ENCODE measurements around the gene CEP170.

DNA sequence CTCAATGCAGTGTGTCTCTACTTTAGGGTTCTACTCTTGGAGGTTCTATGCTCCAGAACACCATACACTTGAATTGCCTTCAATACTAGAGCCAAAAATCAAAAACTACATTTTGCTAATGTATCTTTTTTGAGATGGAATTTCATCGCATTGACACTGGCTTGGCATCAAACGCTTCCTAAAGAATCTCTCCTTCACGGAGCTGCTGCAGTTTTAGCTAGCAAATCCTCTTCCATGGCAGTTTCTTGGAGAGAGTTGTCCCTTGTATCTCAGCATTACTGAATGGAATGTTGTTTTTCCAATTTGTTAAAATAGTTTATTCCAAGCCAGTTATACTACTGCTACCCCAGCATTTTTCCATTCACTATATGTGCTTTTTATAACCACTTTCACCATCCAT is 18.4 kb upstream of the CEP170 start:
- no peak for TF ChIP-seq RAD21 (IDR thresholded peaks at IDR 0.05; ENCODE audit: insufficient read depth, low read depth, low read length)
- no peak for TF ChIP-seq POLR2A (IDR thresholded peaks at IDR 0.05; ENCODE audit: low read depth, low read length)
- TF ChIP-seq YY1 (IDR thresholded peaks at IDR 0.05; ENCODE audit: low read depth, low read length), result no peak
- no peak for TF ChIP-seq EED (IDR thresholded peaks at IDR 0.05; ENCODE audit: low read depth)
- no peak for TF ChIP-seq SIN3A (IDR thresholded peaks at IDR 0.05; ENCODE audit: low read depth, low read length)
- TF ChIP-seq CBFB (IDR thresholded peaks at IDR 0.05; ENCODE audit: low read depth), result no peak
